Adrenal gland (tissue), 5 donors: ENCODE data around the gene ATP8B3.

Experiments used
- POLR2A ChIP-seq, 2 donors: fragments of 450-650 bp; IDR thresholded peaks; one replicate each; pipeline ENCODE4 v1.6.1; 2017; ENCODE audit warnings: antibody characterized with exemption in 2 of 2, mild to moderate bottlenecking in 2 of 2, moderate library complexity in 1 of 2
- TF ChIP-seq, protein P1 (sequence below), 6 experiments: fragments of 450-650 bp in 4 of 6; fragments of 200-600 bp in 2 of 6; sonication (generic) in 1 of 6; IDR thresholded peaks; 1 replicate in 5 of 6; 2 replicates in 1 of 6; pipeline versions ENCODE4 v1.5.1 to v1.8.0; 2016 to 2021; ENCODE audit warnings: antibody characterized with exemption in 6 of 6, mild to moderate bottlenecking in 2 of 6, moderate library complexity in 1 of 6
- donor health status: DM: no; HTN: no; CAD: no.

DNA sequence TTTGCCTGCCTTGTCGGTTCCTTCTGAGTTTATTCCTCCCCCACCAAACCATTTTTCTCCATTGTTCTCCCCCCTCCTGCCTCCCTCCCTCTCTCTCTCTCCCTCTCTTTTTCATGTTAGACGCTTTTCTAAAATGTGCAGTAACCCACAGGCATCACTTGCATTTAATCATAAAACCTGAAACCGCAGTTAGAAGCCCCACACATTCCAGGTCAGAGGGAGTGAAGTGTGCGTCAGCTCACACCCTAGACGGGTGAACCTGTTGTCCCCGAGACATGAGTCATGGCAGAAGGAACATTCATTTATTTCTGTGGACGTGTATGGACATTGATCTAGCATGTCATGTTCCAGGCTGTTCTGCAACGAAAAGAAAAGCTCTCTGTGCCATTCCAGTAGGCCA, 38.9 kb downstream of the ATP8B3 start:
- TF ChIP-seq, protein P1, sequence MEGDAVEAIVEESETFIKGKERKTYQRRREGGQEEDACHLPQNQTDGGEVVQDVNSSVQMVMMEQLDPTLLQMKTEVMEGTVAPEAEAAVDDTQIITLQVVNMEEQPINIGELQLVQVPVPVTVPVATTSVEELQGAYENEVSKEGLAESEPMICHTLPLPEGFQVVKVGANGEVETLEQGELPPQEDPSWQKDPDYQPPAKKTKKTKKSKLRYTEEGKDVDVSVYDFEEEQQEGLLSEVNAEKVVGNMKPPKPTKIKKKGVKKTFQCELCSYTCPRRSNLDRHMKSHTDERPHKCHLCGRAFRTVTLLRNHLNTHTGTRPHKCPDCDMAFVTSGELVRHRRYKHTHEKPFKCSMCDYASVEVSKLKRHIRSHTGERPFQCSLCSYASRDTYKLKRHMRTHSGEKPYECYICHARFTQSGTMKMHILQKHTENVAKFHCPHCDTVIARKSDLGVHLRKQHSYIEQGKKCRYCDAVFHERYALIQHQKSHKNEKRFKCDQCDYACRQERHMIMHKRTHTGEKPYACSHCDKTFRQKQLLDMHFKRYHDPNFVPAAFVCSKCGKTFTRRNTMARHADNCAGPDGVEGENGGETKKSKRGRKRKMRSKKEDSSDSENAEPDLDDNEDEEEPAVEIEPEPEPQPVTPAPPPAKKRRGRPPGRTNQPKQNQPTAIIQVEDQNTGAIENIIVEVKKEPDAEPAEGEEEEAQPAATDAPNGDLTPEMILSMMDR (IDR thresholded peaks at IDR 0.05): no peak
- TF ChIP-seq POLR2A (IDR thresholded peaks at IDR 0.05): no peak
